Endothelial cell of umbilical vein (primary cell): ENCODE data around the gene SLMAP.

Source experiments
- EZH2 ChIP-seq: IDR thresholded peaks from 2 replicates; pipeline ENCODE4 v1.6.1; 2012; ENCODE audit warnings: borderline replicate concordance, low read depth, mild to moderate bottlenecking, moderate library complexity, low read length, inconsistent platforms; ENCODE audit not compliant: severe bottlenecking
- FOS ChIP-seq: IDR thresholded peaks from 2 replicates; pipeline ENCODE4 v1.6.1; 2011; ENCODE audit warnings: mild to moderate bottlenecking, low read length, moderate library complexity, borderline replicate concordance; ENCODE audit not compliant: insufficient read depth
- GATA2 ChIP-seq: IDR thresholded peaks from 2 replicates; pipeline ENCODE4 v1.7.0; 2011; ENCODE audit warnings: low read depth, mild to moderate bottlenecking, moderate library complexity, mixed read lengths, low read length; ENCODE audit not compliant: insufficient read length, insufficient read depth
- JUN ChIP-seq: IDR thresholded peaks from 2 replicates; pipeline ENCODE4 v1.6.1; 2011; ENCODE audit warnings: borderline replicate concordance, low read depth; ENCODE audit not compliant: insufficient read length, insufficient read depth
- MYC ChIP-seq: IDR thresholded peaks from one replicate; pipeline ENCODE4 v1.6.1; 2011; ENCODE audit warnings: mild to moderate bottlenecking, low read depth, low read length
- POLR2A ChIP-seq: IDR thresholded peaks from 2 replicates; pipeline ENCODE4 v1.6.1; 2012; ENCODE audit warnings: low read depth, mild to moderate bottlenecking, control low read depth, low read length
- POLR2AphosphoS5 ChIP-seq: IDR thresholded peaks from 2 replicates; pipeline ENCODE4 v1.6.1; 2012; ENCODE audit warnings: low read depth, mild to moderate bottlenecking, control low read depth, low read length, moderate library complexity; ENCODE audit not compliant: insufficient read depth
- TF ChIP-seq, protein P1 (sequence below), 2 donors: IDR thresholded peaks; 1 replicate in 1 of 2; 2 replicates in 1 of 2; pipeline ENCODE4 v1.5.1; 2011; ENCODE audit warnings: low read length in 2 of 2, mild to moderate bottlenecking in 2 of 2, moderate library complexity in 2 of 2, control low read depth in 1 of 2, inconsistent platforms in 1 of 2, low read depth in 1 of 2; ENCODE audit not compliant: insufficient read depth in 1 of 2; ENCODE audit errors: extremely low read depth in 1 of 2
- TF ChIP-seq, protein P2 (sequence below): IDR thresholded peaks from 2 replicates; pipeline ENCODE4 v1.6.1; 2011; ENCODE audit not compliant: insufficient read depth, insufficient read length

DNA sequence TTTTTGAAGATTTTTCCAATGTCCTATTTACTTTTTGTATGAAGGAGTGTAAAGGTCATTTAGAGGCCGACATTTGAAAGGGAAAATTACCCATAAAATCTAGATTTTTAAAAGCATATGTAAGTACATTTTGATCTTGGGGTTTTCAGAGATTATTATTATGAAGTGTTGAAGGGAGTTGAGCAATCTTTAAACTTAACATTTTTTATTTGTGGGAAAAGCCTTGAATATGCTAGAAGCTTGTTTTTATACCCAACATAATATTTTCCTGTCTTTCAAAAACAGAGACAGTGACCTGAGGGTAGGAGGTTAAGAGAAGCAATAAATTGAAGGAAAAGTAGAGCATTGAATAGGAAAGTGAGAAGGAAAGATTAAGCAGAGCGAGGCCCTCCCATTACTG, 85.7 kb downstream of the SLMAP start:
- TF ChIP-seq, protein P1, sequence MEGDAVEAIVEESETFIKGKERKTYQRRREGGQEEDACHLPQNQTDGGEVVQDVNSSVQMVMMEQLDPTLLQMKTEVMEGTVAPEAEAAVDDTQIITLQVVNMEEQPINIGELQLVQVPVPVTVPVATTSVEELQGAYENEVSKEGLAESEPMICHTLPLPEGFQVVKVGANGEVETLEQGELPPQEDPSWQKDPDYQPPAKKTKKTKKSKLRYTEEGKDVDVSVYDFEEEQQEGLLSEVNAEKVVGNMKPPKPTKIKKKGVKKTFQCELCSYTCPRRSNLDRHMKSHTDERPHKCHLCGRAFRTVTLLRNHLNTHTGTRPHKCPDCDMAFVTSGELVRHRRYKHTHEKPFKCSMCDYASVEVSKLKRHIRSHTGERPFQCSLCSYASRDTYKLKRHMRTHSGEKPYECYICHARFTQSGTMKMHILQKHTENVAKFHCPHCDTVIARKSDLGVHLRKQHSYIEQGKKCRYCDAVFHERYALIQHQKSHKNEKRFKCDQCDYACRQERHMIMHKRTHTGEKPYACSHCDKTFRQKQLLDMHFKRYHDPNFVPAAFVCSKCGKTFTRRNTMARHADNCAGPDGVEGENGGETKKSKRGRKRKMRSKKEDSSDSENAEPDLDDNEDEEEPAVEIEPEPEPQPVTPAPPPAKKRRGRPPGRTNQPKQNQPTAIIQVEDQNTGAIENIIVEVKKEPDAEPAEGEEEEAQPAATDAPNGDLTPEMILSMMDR (IDR thresholded peaks at IDR 0.05; ENCODE audit: extremely low read depth in 1 of 2, insufficient read depth in 1 of 2, low read depth in 1 of 2, low read length in 2 of 2): no peak
- TF ChIP-seq POLR2A: no peak
- no peak for TF ChIP-seq EZH2
- TF ChIP-seq, protein P2, sequence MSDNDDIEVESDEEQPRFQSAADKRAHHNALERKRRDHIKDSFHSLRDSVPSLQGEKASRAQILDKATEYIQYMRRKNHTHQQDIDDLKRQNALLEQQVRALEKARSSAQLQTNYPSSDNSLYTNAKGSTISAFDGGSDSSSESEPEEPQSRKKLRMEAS: no peak
- no peak for TF ChIP-seq POLR2AphosphoS5
- TF ChIP-seq FOS: no peak
- no peak for TF ChIP-seq MYC
- no peak for TF ChIP-seq JUN
- TF ChIP-seq GATA2: no peak
